ENCODE results near the gene NDRG2. TPM values are rescaled to one million over a fixed set of nuclear protein-coding genes. Genes with fewer than 3 reads are reported as not detected.

NDRG2 gene
- total RNA-seq, 1 donor, result not detected

- peak; percentile 99 for DNase-seq (ENCODE audit: insufficient read length, low spot score, missing footprints)
Measured at GRCh38 chr14:21071225-21072030, 46.6 kb upstream of the NDRG2 start.

DNA sequence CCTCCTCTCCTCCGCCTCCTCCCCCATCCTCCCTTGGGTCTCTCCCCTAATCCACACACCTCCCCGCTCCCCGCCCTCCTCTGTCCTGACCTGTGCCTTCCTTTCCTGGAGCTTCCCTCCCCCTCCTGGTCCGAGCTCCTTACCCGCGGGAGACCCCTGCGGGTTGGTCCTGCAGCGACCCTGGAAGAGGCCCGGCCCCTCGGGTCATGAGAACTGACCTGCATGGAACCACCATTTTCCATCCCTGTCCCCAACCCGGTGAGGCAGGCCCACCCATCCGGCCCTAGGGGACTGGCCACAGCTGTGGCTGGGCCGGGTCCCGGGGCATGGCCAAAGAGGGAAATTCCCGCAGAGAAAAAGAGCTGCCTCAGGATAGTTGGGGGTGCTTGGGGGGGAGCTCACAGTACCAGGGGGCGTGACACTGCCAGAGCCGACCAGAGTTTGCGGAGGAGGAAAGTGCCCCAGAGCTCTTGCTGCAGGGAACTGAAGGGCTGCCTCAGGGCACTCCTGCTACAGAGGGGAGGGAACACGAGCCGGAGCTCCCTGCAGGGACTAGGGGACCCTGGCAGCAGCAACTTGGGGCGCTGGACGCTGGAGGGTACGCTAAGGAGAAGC lies 45.9 kb upstream of the NDRG2 start:
- H3K79me2 ChIP-seq (ENCODE audit: insufficient read depth, low read length), result peaks cover 17% of the 10 kb centered on the region
- peaks cover 24% of the 10 kb centered on the region for H3K36me3 ChIP-seq (ENCODE audit: insufficient read depth, low read length)
- peak overlapping the region; percentile 93 for H3K4me2 ChIP-seq (ENCODE audit: insufficient read depth, low read length)
- TF ChIP-seq CTCF (IDR thresholded peaks at IDR 0.05; ENCODE audit: extremely low read depth, low read depth, low read length), result no peak
- H3K27ac ChIP-seq (ENCODE audit: low read depth, low read length), result peak overlapping the region; percentile 91
- peaks cover 19% of the 10 kb centered on the region for H4K20me1 ChIP-seq (ENCODE audit: insufficient read depth, low read length)
- H3K9me3 ChIP-seq (ENCODE audit: low read depth, low read length), result no peaks in the 10 kb centered on the region
- H3K4me1 ChIP-seq (ENCODE audit: insufficient read depth, low read length), result peaks cover 35% of the 10 kb centered on the region
- DNase-seq (ENCODE audit: insufficient read length, low spot score, missing footprints), result peak; percentile 96
- H2AFZ ChIP-seq (ENCODE audit: low read length), result peak overlapping the region; percentile 48
- peak overlapping the region; percentile 76 for H3K4me3 ChIP-seq (ENCODE audit: insufficient read depth, low read length)
- no peaks in the 10 kb centered on the region for H3K27me3 ChIP-seq (ENCODE audit: insufficient read depth, low read length)

More at GRCh38 chr14:21071225-21072030, 46.6 kb upstream of the NDRG2 start:
- H3K4me2 ChIP-seq (ENCODE audit: insufficient read depth, low read length), result peak overlapping the region; percentile 93
- H3K9me3 ChIP-seq (ENCODE audit: low read depth, low read length), result no peaks in the 10 kb centered on the region
- H4K20me1 ChIP-seq (ENCODE audit: insufficient read depth, low read length), result peaks cover 19% of the 10 kb centered on the region
- H3K27me3 ChIP-seq (ENCODE audit: insufficient read depth, low read length), result no peaks in the 10 kb centered on the region
- peaks cover 35% of the 10 kb centered on the region for H3K4me1 ChIP-seq (ENCODE audit: insufficient read depth, low read length)
- peaks cover 17% of the 10 kb centered on the region for H3K79me2 ChIP-seq (ENCODE audit: insufficient read depth, low read length)
- peaks cover 31% of the 10 kb centered on the region for H3K36me3 ChIP-seq (ENCODE audit: insufficient read depth, low read length)
- TF ChIP-seq CTCF (IDR thresholded peaks at IDR 0.05; ENCODE audit: extremely low read depth, low read depth, low read length), result no peak
- H2AFZ ChIP-seq (ENCODE audit: low read length), result peak overlapping the region; percentile 48
- H3K4me3 ChIP-seq (ENCODE audit: insufficient read depth, low read length), result peak overlapping the region; percentile 76
- peak overlapping the region; percentile 91 for H3K27ac ChIP-seq (ENCODE audit: low read depth, low read length)

DNA sequence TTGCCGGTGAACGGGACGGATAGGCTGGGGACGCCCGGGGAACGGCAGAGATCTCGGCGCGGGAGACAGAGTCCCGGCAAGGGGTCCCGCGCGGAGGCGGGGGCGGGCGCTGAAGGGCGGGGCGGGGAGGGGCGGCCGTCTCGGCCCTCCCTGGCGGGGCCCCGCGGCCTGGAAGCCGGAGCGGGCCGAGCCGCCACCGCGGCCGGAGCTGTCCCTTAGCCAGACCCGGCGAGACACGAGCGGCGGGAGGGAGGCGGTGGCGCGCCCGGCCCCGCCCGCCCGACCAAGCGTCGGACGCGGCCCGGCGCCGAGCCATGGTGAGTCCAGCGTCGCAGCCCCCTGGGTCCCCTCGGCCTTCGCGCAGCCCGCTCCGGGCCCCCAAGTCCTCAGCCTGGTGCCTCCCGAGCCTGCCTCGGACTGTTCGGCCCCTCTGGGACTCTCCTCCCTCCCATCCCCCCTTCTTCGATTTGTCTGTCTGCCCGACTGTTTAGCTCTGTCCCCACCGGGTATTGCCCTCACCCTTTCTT lies 45.3 kb upstream of the NDRG2 start, which contains the start of gene ARHGEF40:
Gene ARHGEF40 (plus strand): TSS at position 222 of the 527 bp plus-strand sequence. CDS start 93 bp downstream, at position 315.
- Histone ChIP-seq H3K4me3 (ENCODE audit: insufficient read depth, low read length) (peak within 1 kb of the TSS; percentile 76), H3K27ac (ENCODE audit: low read depth, low read length) (peak within 1 kb of the TSS; percentile 91), H3K27me3 (ENCODE audit: insufficient read depth, low read length) (no peaks in the 10 kb centered on the region), H3K9me3 (ENCODE audit: low read depth, low read length) (no peaks in the 10 kb centered on the region), H3K4me2 (ENCODE audit: insufficient read depth, low read length) (peak within 1 kb of the TSS; percentile 93), H4K20me1 (ENCODE audit: insufficient read depth, low read length) (peaks cover 19% of the 10 kb centered on the region), H3K4me1 (ENCODE audit: insufficient read depth, low read length) (peaks cover 35% of the 10 kb centered on the region), H3K79me2 (ENCODE audit: insufficient read depth, low read length) (peaks cover 17% of the 10 kb centered on the region), H2AFZ (ENCODE audit: low read length) (peak within 1 kb of the TSS; percentile 87), H3K36me3 (ENCODE audit: insufficient read depth, low read length) (peaks cover 20% of the 10 kb centered on the region)
- DNase-seq (ENCODE audit: insufficient read length, low spot score, missing footprints), result peak; percentile 92
- no peak for TF ChIP-seq CTCF (IDR thresholded peaks at IDR 0.05; ENCODE audit: extremely low read depth, low read depth, low read length)
